Measurements from ENCODE around the gene DDX51. TPM values are rescaled to one million over a fixed set of nuclear protein-coding genes. Genes with fewer than 3 reads are reported as not detected.

DDX51 gene
- total and polyA plus RNA-seq, 2 of the 4 experiments (the other 2 are of a cell fraction): 3.8 to 14.5 TPM

DNA sequence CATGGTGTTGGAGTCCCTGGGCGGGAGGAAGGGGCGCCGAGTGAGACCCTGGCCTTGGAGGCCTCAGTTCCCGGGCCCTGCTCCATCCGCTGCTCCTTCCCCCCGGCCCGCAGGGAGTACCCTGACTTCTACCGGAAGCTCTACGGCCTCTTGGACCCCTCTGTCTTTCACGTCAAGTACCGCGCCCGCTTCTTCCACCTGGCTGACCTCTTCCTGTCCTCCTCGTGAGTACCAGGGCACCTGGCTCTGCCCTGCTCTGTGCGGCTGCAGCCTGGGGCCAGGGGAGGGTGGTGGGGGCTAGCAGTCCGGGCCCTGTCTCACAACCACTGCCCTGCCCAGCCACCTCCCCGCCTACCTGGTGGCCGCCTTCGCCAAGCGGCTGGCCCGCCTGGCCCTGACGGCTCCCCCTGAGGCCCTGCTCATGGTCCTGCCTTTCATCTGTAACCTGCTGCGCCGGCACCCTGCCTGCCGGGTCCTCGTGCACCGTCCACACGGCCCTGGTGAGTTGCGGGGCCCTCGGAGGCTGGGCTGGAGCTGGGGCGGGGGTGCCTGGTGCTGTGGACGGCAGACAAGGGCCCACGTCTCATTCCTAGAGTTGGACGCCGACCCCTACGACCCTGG lies 7.1 kb upstream of the DDX51 start:
- no peak overlapping the region for H3K18ac ChIP-seq (ENCODE audit: low read depth, low read length)
- no peaks in the 10 kb centered on the region for H3K27me3 ChIP-seq (ENCODE audit: control insufficient read depth, insufficient read depth, low read length)
- H2BK5ac ChIP-seq (ENCODE audit: low read depth, low read length, poor library complexity, severe bottlenecking): no peak overlapping the region
- H2BK15ac ChIP-seq (ENCODE audit: low read depth, low read length): no peak overlapping the region
- H3K9me1 ChIP-seq (ENCODE audit: insufficient read depth, low read length): 0 out of 2 replicates have a peak, but pooled peaks cover 2% of the 10 kb centered on the region
- dilution Hi-C loops (cut with HindIII; ENCODE audit: low sequenced_read_pairs, unreplicated experiment) (no loop called here), intact Hi-C loops (cut with micrococcal nuclease) (loop anchor here (5.0 kb wide), 1 partner anchor 466 kb away; the partner anchor contains the start of gene P2RX2), in situ Hi-C loops (cut with MboI; ENCODE audit: low sequenced_read_pairs) (loop anchor here (5.0 kb wide), 1 partner anchor 266 kb away; no protein-coding TSS in a partner anchor)
- no peaks in the 10 kb centered on the region for H3K9me3 ChIP-seq (ENCODE audit: control insufficient read depth, insufficient read depth, low read length)
- ChIA-PET CTCF (no interaction called here), POLR2A (ENCODE audit: unreplicated experiment) (no interaction called here)
- H4K20me1 ChIP-seq (ENCODE audit: insufficient read depth, low read length): peaks cover 13% of the 10 kb centered on the region
- H4K5ac ChIP-seq (ENCODE audit: low read depth, low read length): no peak overlapping the region
- peaks cover 17% of the 10 kb centered on the region for H3K36me3 ChIP-seq (ENCODE audit: control insufficient read depth, insufficient read depth, low read length)
- H4K91ac ChIP-seq (ENCODE audit: insufficient read depth, low read depth, low read length): no peak overlapping the region
- 95% methylated on average over 20 of the region's 36 CpGs; no CpG with 5 or more reads in 1 of the 2 experiments for WGBS, 2 experiments (ENCODE audit: extremely low coverage in 2 of 2, insufficient read length in 1 of 2)
- H3K4ac ChIP-seq (ENCODE audit: low read depth, low read length): no peak overlapping the region
- no peak for ATAC-seq (ENCODE audit: low read depth)
- no peak overlapping the region for H3K9ac ChIP-seq (ENCODE audit: low read depth, low read length)
- TF ChIP-seq MXI1 (IDR thresholded peaks at IDR 0.05; ENCODE audit: borderline replicate concordance, low read depth, low read length) (no peak), CTCF (conservative IDR thresholded peaks at IDR 0.05; ENCODE audit: low read depth, low read length) (no peak), MAZ (IDR thresholded peaks at IDR 0.05; ENCODE audit: borderline replicate concordance, low read depth, low read length) (no peak), MAFK (IDR thresholded peaks at IDR 0.05; ENCODE audit: low read depth, low read length) (no peak), RFX5 (IDR thresholded peaks at IDR 0.05; ENCODE audit: low read depth, low read length) (no peak), RAD21 (IDR thresholded peaks at IDR 0.05; ENCODE audit: low read length) (no peak), NFE2L2 (IDR thresholded peaks at IDR 0.05; ENCODE audit: low read depth, low read length) (no peak), BHLHE40 (IDR thresholded peaks at IDR 0.05; ENCODE audit: low read depth, low read length) (no peak), ELK1 (IDR thresholded peaks at IDR 0.05; ENCODE audit: borderline replicate concordance, low read depth, low read length) (no peak), RCOR1 (IDR thresholded peaks at IDR 0.05; ENCODE audit: insufficient replicate concordance, low read length) (no peak)
- peaks cover 5 to 10% of the 10 kb centered on the region in 2 experiments; a peak in 2 of 4 replicates for H3K79me1 ChIP-seq (ENCODE audit: low read depth in 1 of 2, low read length in 2 of 2)
- no peak overlapping the region for H2BK120ac ChIP-seq (ENCODE audit: low read depth, low read length)
- H2BK20ac ChIP-seq (ENCODE audit: low read depth, low read length): no peak overlapping the region
- no peaks in the 10 kb centered on the region for H3K4me1 ChIP-seq (ENCODE audit: control insufficient read depth, insufficient read depth, low read length)
- H3K56ac ChIP-seq (ENCODE audit: extremely low read depth, insufficient read depth, low read length): no peak overlapping the region
- H2AK5ac ChIP-seq (ENCODE audit: low read depth, low read length): no peak overlapping the region
- no peak overlapping the region for H2AFZ ChIP-seq (replicated peaks; ENCODE audit: low read length, poor library complexity)
- no peak overlapping the region for H3K4me3 ChIP-seq (ENCODE audit: insufficient read depth, low read depth, low read length)
- no peak overlapping the region for H3K23ac ChIP-seq (ENCODE audit: low read depth, low read length)
- H2AK9ac ChIP-seq (replicated peaks; ENCODE audit: low read depth, low read length, poor library complexity): no peak overlapping the region
- no peak overlapping the region for H3K14ac ChIP-seq (replicated peaks; ENCODE audit: low read depth, low read length)
- BruUV-seq (replicated peaks): no TSS peak
- H3K4me2 ChIP-seq (ENCODE audit: low read depth, low read length): no peak overlapping the region
- H3K27ac ChIP-seq (ENCODE audit: insufficient read depth, low read length): no peak overlapping the region
- H4K8ac ChIP-seq (ENCODE audit: low read depth in 2 of 2, low read length in 2 of 2): no peak overlapping the region
- no peak for DNase-seq
